Astrocyte of the spinal cord (primary cell): Measurements from ENCODE around the gene TENM4.

Source experiments
- DNase-seq: peaks from one replicate; pipeline ENCODE4 v3.0.0; 2011; ENCODE audit warnings: low read depth, low spot score
- H3K4me3 ChIP-seq: 2 replicates; pipeline ENCODE4 v1.5.1; 2011; ENCODE audit warnings: low read depth, mild to moderate bottlenecking, low read length, moderate library complexity
- CTCF ChIP-seq: IDR thresholded peaks from 2 replicates; pipeline ENCODE4 v1.5.1; 2012; ENCODE audit warnings: low read depth, mild to moderate bottlenecking, low read length, inconsistent platforms
- in situ Hi-C: cut with HindIII; loops from 2 replicates; pipeline ENCODE4 v1.10.0; 2017; ENCODE audit warnings: low sequenced_read_pairs

TENM4 gene

GRCh38 chr11:79342686-79343085 lies 98.1 kb downstream of the TENM4 start:
- in situ Hi-C loops, result no loop called here
- no peak for TF ChIP-seq CTCF
- no peak for DNase-seq
- H3K4me3 ChIP-seq, result no peak overlapping the region

GRCh38 chr11:79342236-79342635 lies 98.6 kb downstream of the TENM4 start:
- in situ Hi-C loops, result no loop called here
- DNase-seq, result no peak
- no peak for TF ChIP-seq CTCF
- H3K4me3 ChIP-seq, result no peak overlapping the region

- H3K4me3 ChIP-seq, result no peak overlapping the region
- in situ Hi-C loops, result no loop called here
- TF ChIP-seq CTCF, result no peak
- no peak for DNase-seq
Observed at GRCh38 chr11:79340535-79340934, 100.3 kb downstream of the TENM4 start.

- no peak for TF ChIP-seq CTCF
- DNase-seq, result no peak
- no peak overlapping the region for H3K4me3 ChIP-seq
- in situ Hi-C loops, result no loop called here
Observed at GRCh38 chr11:79336797-79337517, 103.9 kb downstream of the TENM4 start.

GRCh38 chr11:79335681-79336080 lies 105.1 kb downstream of the TENM4 start:
- TF ChIP-seq CTCF, result no peak
- in situ Hi-C loops, result no loop called here
- H3K4me3 ChIP-seq, result no peak overlapping the region
- no peak for DNase-seq

GRCh38 chr11:79333355-79333754 lies 107.5 kb downstream of the TENM4 start:
- in situ Hi-C loops, result no loop called here
- no peak for DNase-seq
- no peak overlapping the region for H3K4me3 ChIP-seq
- no peak for TF ChIP-seq CTCF
